ENCODE results near the gene STXBP6.

The STXBP6 gene

DNA sequence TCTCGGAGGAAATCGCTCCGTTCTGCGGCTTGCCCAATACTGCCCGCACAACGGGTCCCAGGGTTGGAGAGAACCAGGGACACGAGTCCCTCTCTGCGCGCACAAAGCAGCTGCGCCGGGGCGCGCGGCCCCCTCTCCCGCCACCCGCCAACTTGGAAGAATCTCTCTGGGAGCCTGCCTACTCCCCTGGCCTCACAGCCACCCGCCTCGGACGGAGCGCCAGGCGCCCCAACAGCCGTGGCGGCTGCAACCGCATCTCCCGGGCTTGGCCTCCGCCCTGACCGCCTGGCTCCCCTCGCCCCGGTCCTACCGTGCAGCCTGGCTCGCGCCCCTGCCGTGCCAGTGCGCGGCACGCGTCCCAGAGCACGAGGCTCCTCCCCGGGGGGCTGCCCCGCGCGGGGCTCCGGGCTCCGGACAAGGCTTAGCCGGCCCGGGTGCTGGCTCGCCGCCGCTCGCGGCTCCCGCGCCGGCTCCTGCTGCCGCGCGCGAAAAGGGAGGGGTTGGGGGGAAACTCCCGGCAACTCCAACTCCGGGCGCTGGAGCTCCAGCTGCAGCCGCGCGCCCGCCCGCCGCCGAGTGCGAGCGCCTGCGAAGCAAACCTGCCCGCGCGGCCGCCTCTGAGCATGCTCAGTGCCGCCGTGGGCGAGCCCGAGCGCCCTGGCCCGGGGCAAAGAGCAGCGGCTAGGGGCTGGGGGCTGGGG lies at the start of gene STXBP6:
Gene STXBP6, minus strand, starts transcription at position 580 of the 701 bp plus-strand sequence. CDS start 75,329 bp downstream, outside the sequence.
- no peak for DNase-seq (ENCODE audit: low spot score)

DNA sequence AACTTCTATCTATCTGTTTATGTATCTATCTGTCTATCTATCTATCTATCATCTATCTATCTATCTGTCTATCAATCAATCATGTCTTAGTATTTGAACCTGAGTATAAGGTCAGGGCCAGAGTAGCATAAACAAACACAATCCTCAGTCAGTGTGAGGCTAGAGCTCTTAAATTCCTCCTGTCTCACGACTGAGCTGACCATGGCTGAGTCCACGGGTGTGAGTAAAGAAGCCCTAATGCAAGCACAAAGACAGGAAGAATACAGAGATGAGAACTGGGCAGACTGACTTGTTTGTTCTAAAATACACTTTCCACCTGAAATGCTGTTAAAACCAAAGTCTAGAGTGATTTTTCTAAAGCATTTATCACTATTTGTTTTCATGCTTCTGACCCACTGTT lies 47.2 kb upstream of the STXBP6 start:
- DNase-seq (ENCODE audit: low spot score), result no peak

DNA sequence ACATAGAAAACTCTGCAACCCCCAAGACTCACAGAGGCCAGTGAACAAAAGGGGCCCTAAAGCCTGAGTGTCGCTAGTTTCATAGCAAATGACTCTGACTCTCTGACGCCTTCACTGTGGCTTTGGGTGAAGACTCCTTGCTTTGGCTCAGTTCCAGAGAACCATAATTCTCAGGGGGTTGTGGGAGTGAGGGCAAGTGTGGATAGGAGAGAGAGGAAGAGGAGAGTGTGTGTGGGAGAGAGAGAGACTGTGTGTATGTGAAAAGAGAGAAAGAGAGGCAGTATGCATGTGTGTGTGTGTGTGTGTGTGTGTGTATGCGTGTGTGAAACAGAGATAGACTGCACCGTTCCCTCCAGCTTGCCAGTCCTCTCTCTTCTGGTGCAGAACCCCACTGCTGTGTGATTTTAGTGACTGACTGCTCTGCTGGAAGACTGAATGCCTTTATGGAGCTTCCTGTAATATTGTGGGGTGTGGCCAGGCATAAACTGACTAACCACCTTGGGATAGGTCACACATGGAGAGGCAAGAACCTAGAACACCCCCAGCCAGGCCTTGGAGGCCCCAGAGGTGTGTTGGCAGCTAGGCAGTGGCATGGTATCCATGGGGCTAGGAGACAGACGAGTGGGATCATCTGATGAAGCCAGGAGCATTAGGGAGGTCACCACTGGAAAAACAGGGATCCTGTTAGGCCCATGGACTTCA lies 45.9 kb upstream of the STXBP6 start:
- no peak for DNase-seq (ENCODE audit: low spot score)

GRCh38 chr14:25094171-25094907 lies 44.4 kb upstream of the STXBP6 start:
- DNase-seq (ENCODE audit: low spot score), result no peak

DNA sequence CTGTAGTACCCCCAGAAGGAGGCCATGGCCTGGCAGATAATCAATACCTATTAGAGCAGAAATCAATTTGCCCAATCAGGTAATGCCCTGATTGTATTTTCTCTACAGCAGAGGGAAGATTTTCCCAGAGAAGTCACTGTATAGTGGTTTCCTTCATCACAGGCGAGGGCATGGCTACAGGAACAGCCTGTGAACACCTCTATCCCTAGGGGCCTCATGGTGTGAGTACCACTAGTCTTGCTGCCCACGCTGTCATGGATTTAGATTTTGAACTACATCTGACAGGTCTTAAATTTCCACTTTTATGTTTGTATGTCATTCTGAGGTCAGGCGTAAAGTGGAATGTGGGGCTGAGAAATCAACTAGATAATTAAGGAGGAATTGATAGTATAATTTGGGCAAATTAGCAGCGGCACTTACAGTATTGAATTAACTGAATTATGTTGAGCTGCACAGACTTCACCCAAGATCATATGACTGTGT lies 42.4 kb upstream of the STXBP6 start:
- no peak for DNase-seq (ENCODE audit: low spot score)

GRCh38 chr14:25090716-25091454 lies 40.9 kb upstream of the STXBP6 start:
- no peak for DNase-seq (ENCODE audit: low spot score)

DNA sequence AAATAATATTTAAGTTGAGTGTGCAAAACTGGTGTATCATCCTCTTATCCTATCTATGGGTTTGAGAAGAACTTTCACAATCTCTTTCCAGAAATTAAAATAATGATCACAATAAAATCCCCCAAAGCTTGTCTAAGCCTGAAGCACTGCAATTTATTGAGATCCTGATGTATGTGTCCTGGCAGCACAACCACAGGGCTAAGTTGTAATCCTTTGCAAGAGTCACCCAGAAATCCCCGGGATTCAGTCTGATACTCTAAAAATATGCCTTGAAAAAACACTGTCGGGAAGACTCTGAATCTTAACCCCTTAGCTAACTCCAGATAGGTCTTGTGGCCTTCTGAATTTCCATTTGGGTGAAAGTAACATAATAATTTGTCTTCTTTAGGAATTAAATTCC lies 40.3 kb upstream of the STXBP6 start:
- DNase-seq (ENCODE audit: low spot score), result no peak

DNA sequence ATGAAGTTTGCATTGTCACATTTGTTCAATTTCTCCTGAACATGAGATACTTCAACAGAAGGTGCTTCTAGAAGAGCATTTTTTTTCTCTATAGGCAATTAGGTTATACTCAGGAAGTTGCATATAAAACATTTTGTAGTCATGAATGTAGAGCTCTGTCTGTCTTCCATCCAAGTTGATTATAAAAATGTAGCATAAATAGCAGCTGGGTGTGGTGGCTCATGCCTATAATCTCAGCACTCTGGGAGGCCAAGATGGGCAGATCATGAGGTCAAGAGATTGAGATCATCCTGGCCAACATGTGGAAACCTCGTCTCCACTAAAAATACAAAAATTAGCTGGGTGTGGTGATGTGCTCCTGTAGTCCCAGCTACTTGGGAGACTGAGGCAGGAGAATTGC lies 39.5 kb upstream of the STXBP6 start:
- no peak for DNase-seq (ENCODE audit: low spot score)

DNA sequence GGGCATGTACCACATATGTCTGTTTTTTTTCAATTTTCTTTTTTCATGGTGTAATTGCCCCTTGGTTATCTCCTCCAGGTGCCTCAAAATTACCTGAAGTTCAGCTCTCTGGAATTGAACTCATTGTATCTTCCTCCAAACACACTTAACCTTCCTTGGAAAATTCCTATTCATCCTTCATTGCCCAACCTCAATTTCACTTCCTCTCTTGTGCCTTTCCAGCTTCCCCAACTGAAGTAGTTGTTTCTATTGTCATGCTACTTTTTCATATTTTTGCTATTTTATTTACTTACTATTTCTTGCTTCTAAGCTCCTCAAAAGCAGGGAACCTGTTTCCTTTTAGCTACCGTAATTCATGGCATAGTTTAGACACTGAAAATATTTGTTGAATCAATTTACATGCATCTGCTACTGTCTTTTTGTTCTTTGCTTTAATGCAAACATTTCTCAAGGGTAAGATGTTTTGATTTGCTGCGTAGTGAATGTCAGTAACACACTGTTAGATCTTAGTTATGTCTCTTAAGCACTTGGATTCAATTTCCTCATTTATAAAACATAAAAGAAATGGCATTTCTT lies 37.0 kb upstream of the STXBP6 start:
- no peak for DNase-seq (ENCODE audit: low spot score)

GRCh38 chr14:25086081-25086480 lies 36.1 kb upstream of the STXBP6 start:
- DNase-seq (ENCODE audit: low spot score), result no peak

DNA sequence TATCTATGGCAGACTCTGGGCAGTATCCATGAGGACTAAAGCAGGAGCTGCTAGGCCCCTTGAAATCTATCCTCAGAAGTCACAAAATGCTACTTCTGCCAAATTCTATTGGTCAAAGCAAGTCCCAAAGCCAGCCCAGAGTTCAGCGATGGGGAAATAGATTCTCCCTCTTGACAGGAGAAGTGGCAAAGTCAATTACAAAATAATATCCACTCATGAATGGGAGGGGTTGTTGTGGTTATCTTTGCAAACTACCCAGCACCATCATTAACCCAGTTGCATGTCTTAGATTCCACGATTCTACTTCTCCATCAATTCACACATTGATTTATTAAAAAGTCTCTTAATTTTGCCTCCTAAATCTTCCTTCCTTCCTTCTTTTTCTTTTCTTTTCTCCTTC lies 30.7 kb upstream of the STXBP6 start:
- DNase-seq (ENCODE audit: low spot score), result no peak

DNA sequence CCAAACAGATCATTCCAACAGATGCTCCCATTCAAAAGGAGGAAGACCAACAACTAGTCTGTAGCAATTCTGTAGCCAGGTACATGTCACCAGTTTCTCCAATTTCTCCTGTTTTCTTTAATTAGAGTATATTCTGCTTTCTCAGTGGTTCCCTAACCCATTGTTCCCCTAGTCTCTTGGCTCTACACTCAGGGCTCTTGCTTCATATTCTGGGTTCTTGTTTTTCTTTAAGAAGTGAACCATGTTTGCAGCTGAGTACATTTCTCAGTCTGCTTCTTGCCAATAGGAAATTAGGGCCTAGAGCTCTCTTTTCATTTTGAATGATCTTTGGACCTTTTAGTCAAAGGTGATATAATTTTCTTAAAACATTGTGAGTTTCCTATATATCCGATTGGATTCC lies 29.4 kb upstream of the STXBP6 start:
- DNase-seq (ENCODE audit: low spot score), result no peak

- DNase-seq (ENCODE audit: low spot score), result no peak
These were observed 24.2 kb upstream of the STXBP6 start for GRCh38 chr14:25074099-25074685.

DNA sequence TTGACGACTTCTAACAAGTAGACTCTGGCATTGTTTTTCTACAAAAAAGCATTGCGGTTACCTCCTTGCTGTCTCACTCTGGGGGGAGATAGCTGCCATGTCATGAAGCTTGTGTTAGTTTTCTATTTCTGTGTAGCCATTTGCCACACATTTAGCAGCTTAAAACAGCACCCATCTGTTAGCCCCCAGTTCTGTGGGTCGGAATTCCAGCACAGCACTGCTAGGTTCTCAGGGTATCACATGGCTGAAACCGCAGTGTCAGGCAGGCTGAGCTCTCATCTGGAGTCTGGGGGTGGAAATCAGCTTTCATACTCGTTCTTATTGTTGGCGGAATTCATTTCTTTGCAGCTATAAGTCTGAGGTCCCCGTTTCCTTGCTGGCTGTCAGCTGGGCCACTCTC lies 19.9 kb upstream of the STXBP6 start:
- no peak for DNase-seq (ENCODE audit: low spot score)

GRCh38 chr14:25067600-25067999 lies 17.7 kb upstream of the STXBP6 start:
- no peak for DNase-seq (ENCODE audit: low spot score)

DNA sequence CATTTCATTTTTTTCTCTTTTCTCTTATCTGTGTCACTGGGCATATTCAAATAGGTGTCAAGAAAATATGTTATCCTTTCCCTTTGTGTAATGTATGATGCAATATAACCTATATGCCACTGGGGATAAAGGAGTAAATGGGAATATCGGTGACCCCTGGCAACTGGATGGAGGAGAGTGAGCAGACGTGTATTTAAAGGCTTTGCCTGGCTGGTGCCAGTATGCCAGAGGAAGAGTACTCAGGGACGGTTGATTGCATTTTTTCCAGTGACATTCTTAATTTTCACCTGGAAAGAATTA lies 12.0 kb upstream of the STXBP6 start:
- DNase-seq (ENCODE audit: low spot score), result no peak

DNA sequence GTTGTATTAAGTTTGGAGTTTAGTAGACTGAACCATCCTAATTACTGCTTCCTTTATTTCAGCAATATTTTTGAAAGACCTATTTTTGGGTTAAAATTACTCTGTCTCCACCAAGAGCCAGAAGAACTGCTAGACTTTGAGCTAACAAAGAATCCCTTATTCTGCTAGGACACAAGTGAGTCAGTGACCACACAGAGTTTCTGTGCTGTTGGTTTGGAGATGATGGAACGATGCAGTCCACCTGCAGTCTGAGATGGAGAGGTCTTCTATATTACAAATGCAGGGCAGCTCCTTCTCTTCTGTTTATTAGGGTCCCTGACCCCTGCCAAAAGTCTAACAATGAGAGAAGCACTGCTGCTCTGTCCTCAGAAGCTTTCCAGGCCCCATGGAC lies 6.7 kb upstream of the STXBP6 start:
- DNase-seq (ENCODE audit: low spot score), result no peak

DNA sequence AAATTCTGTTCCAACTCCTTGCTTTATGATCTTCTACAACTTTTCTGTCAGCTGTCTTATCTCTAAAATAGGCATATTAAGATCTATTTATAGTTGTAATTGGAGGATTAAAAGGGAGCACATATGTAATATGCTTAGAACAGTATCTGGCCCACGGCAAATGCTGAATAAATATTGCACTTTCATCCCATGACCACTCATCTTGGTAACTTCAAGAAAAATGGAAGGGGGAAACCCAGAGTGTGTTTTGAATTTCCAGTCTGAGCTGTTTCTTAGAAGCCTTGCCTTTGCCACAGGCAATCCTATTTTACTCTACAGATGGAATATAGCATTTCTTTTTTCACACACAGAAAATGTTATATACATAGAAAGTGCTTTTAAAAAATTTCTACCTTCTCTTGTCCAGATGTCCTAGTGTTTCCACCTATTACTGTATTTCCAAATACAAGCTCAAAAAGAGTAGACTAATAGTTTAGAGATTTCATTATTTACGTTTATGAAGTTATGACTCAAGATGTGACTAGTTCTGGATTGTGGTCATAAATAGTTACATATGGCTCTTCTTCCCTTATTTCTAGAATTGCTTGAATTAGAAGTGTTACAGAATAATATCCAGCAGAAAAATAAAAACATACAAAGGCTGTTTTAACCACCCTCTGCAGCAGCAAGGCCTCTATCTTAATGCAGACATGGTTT lies 6.2 kb upstream of the STXBP6 start:
- no peak for DNase-seq (ENCODE audit: low spot score)

- DNase-seq (ENCODE audit: low spot score), result no peak
These were observed 5.1 kb upstream of the STXBP6 start for GRCh38 chr14:25055005-25055404.

DNA sequence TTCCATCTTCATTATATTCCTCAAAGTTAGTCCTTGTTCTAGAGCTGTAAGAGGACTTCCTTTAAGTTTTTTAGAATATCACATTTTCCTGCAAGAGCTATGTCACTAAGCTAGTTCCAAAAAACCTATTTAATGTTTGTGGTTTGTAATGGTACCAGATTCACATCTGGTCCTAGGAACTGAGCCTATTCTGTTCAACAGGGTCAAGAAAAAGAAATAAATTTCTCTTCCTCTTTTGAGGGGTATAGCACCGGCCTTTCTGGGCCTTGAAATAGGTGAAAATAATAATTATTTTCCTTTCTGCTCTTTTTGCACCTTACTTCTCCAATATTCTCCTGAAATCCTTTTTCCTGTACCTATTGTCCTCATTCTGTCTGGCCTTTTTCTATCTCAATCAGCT lies 3.6 kb upstream of the STXBP6 start:
- no peak for DNase-seq (ENCODE audit: low spot score)

DNA sequence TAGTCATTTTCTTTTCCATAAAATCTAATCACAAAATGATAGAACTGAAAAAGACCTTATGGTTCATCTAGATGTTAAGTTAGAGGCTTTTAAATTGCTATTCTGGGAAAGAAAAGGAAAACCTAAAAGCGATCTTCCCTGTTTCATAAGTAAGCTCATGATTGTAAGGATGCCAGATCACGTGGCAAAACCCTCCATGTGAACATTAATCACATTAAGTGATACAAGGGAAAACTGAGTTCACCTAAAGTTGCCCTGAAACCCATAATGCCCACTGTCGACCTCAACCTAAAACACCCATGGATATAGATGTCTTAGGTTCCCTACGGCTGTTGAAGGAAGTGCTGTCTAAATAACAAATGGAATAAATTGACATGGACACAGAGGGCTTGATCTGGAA lies 3.0 kb upstream of the STXBP6 start:
- DNase-seq (ENCODE audit: low spot score), result no peak

Measured in activated CD4-positive, alpha-beta T cell treated with anti-CD3 and anti-CD28 coated beads, Interleukin-2, Interleukin-4, amounts not matched to agents 100 ng/mL and 50 ng/mL, durations not matched to agents 16 hours and 8 hours (primary cell).